Body of pancreas (tissue), 4 donors: ENCODE measurements around the gene NCOA1.

Source experiments
- CTCF ChIP-seq, 7 experiments: fragments of 450-650 bp in 4 of 7; fragments of 200-600 bp in 3 of 7; sonication (generic) in 3 of 7; IDR thresholded peaks; one replicate each; pipeline ENCODE4 v1.5.1; 2016 to 2019; ENCODE audit warnings: antibody characterized with exemption in 7 of 7
- POLR2A ChIP-seq, 3 donors: fragments of 450-650 bp; IDR thresholded peaks; one replicate each; pipeline ENCODE4 v1.6.1; 2016; ENCODE audit warnings: antibody characterized with exemption in 3 of 3, mild to moderate bottlenecking in 2 of 3

- TF ChIP-seq CTCF (IDR thresholded peaks at IDR 0.05), result no peak
- TF ChIP-seq POLR2A (IDR thresholded peaks at IDR 0.05), result no peak
Observed at GRCh38 chr2:24521162-24521857, 30.3 kb downstream of the NCOA1 start.
